WTC11 (cell line): Measurements from ENCODE around the gene KIR2DL4. TPM values are rescaled to one million over a fixed set of nuclear protein-coding genes. Genes with fewer than 3 reads are reported as not detected.
"Not testable (repeated sequence)": the region's sequence is repeated elsewhere in the genome, so short reads cannot be mapped to it uniquely, and the experiment has no call there.

ENCODE experiments used
- ATAC-seq: fragments of 200-7000 bp; cut with Tn5 transposase; 2 replicates; pipeline ENCODE4 v1.10.0; 2021; ENCODE audit warnings: mild to moderate bottlenecking, moderate library complexity
- CTCF ChIA-PET: fragments of 300-600 bp; sonication (Branson Sonifier 250); formaldehyde crosslinking; loops from one replicate; lab custom pipeline; 2021; ENCODE audit warnings: antibody characterized with exemption; lab: Charles Lee
- POLR2A ChIA-PET: fragments of 350-600 bp; sonication (Branson Sonifier 250); formaldehyde crosslinking; loops from one replicate; lab custom pipeline; 2021; ENCODE audit warnings: antibody characterized with exemption; lab: Charles Lee
- DNase-seq: peaks from one replicate; pipeline ENCODE4 v3.0.0; 2021; ENCODE audit warnings: low spot score
- H3K27ac Mint-ChIP-seq: 2 replicates; pipeline ENCODE4 v1.8.0; 2021; ENCODE audit warnings: mixed read lengths
- H3K27me3 Mint-ChIP-seq: 2 replicates; pipeline ENCODE4 v1.8.0; 2021; ENCODE audit warnings: low read depth, mild to moderate bottlenecking, moderate library complexity, mixed read lengths
- H3K36me3 Mint-ChIP-seq: 2 replicates; pipeline ENCODE4 v1.8.0; 2021; ENCODE audit warnings: mixed read lengths
- H3K4me1 Mint-ChIP-seq: 2 replicates; pipeline ENCODE4 v1.8.0; 2022; ENCODE audit warnings: mixed read lengths
- H3K4me3 Mint-ChIP-seq: 2 replicates; pipeline ENCODE4 v1.8.0; 2021; ENCODE audit warnings: mild to moderate bottlenecking, moderate library complexity, mixed read lengths
- H3K9me3 Mint-ChIP-seq: 2 replicates; pipeline ENCODE4 v1.8.0; 2021; ENCODE audit warnings: mixed read lengths
- CREB1 ChIP-seq: sonication (generic); formaldehyde crosslinking; IDR thresholded peaks from 2 replicates; pipeline ENCODE4 v1.8.0; 2023; ENCODE audit warnings: mild to moderate bottlenecking, missing genetic modification reagents
- MYBL2 ChIP-seq: sonication (generic); formaldehyde crosslinking; IDR thresholded peaks from 2 replicates; pipeline ENCODE4 v1.8.1; 2023; ENCODE audit warnings: mild to moderate bottlenecking, moderate library complexity, missing genetic modification reagents
- NR1H2 ChIP-seq: sonication (generic); formaldehyde crosslinking; IDR thresholded peaks from 2 replicates; pipeline ENCODE4 v1.9.0; 2021; ENCODE audit warnings: mild to moderate bottlenecking, moderate library complexity, missing genetic modification reagents
- USF1 ChIP-seq: sonication (generic); formaldehyde crosslinking; IDR thresholded peaks from 2 replicates; pipeline ENCODE4 v1.8.0; 2022; ENCODE audit warnings: mild to moderate bottlenecking, missing genetic modification reagents
- total RNA-seq: library from RNA; stranded (reverse); gene quantifications from 3 replicates; pipeline ENCODE4 v1.2.3, GENCODE V29; 2021
- TF ChIP-seq, protein P1 (sequence below): fragments of 250-450 bp; sonication (Bioruptor Pico); IDR thresholded peaks from 2 replicates; pipeline ENCODE4 v2.1.2; 2022; ENCODE audit warnings: mild to moderate bottlenecking, moderate library complexity
- TF ChIP-seq, protein P2 (sequence below): sonication (generic); formaldehyde crosslinking; IDR thresholded peaks from 2 replicates; pipeline ENCODE4 v1.8.0; 2023; ENCODE audit warnings: missing genetic modification reagents

Gene KIR2DL4
- total RNA-seq, 1 experiment from 2014 or later, result not detected

DNA sequence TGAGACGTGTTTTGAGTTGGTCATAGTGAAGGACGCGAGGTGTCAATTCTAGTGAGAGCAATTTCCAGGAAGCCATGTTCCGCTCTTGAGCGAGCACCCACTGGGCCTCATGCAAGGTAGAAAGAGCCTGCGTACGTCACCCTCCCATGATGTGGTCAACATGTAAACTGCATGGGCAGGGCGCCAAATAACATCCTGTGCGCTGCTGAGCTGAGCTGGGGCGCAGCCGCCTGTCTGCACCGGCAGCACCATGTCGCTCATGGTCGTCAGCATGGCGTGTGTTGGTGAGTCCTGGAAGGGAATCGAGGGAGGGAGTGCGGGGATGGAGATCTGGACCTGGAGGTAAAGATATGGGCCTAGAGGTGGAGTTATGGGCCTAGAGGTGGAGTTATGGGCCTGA lies 12.8 kb downstream of the KIR2DL4 start, which contains the start of gene KIR3DL1:
Gene KIR3DL1 (plus strand): TSS at position 218 of the 400 bp plus-strand sequence.
- Mint-ChIP-seq H3K27me3 (peaks cover 24% of the 10 kb centered on the region), H3K36me3 (peaks cover 76% of the 10 kb centered on the region), H3K9me3 (peaks cover 97% of the 10 kb centered on the region)
- CTCF ChIA-PET, H3K27ac Mint-ChIP-seq, POLR2A ChIA-PET, DNase-seq, ATAC-seq, H3K4me3 Mint-ChIP-seq, H3K4me1 Mint-ChIP-seq: not testable (repeated sequence)

DNA sequence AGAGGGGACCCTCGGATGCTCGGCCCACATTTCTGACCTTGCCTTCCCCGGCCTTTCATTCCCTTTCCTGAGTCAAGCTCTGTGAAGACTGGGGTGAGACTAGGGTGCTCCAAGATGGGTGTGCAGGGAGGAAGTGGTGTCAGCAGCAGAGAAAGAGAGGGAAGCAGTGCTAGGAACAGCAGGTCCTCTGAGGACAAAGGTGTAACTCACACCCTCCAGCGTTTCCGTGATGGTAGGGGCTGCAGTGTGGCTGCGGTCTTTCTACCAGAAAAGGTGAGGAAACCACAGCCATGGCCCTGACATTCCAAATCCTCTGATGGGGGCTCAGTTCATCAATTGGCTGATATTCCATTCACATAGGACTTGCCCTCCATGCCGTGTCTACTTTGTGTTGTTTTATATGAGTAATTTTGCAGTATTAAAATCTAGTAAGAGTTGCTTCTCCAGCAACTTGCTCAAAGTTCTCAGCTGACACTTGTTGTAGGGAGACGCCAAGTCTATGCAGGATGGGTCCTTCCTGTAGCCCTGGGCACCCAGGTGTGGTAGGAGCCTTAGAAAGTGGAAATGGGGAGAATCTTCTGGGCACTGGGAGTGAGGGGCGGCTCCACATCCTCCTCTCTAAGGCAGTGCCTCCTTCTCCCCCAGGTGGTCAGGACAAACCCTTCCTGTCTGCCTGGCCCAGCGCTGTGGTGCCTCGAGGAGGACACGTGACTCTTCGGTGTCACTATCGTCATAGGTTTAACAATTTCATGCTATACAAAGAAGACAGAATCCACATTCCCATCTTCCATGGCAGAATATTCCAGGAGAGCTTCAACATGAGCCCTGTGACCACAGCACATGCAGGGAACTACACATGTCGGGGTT lies 14.5 kb downstream of the KIR2DL4 start:
- H3K36me3 Mint-ChIP-seq, result peaks cover 67% of the 10 kb centered on the region
- TF ChIP-seq NR1H2 (CRISPR knock-in tag) (no peak), MYBL2 (CRISPR knock-in tag) (no peak), USF1 (CRISPR knock-in tag) (no peak), CREB1 (CRISPR knock-in tag) (no peak)
- TF ChIP-seq, protein P1, sequence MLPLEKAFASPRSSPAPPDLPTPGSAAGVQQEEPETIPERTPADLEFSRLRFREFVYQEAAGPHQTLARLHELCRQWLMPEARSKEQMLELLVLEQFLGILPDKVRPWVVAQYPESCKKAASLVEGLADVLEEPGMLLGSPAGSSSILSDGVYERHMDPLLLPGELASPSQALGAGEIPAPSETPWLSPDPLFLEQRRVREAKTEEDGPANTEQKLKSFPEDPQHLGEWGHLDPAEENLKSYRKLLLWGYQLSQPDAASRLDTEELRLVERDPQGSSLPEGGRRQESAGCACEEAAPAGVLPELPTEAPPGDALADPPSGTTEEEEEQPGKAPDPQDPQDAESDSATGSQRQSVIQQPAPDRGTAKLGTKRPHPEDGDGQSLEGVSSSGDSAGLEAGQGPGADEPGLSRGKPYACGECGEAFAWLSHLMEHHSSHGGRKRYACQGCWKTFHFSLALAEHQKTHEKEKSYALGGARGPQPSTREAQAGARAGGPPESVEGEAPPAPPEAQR, result no peak
- TF ChIP-seq, protein P2, sequence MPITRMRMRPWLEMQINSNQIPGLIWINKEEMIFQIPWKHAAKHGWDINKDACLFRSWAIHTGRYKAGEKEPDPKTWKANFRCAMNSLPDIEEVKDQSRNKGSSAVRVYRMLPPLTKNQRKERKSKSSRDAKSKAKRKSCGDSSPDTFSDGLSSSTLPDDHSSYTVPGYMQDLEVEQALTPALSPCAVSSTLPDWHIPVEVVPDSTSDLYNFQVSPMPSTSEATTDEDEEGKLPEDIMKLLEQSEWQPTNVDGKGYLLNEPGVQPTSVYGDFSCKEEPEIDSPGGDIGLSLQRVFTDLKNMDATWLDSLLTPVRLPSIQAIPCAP (CRISPR knock-in tag), result no peak
- TF ChIP-seq, all 79 proteins: peak for 0
- Mint-ChIP-seq H3K9me3 (peaks cover 96% of the 10 kb centered on the region), H3K27ac (no peak overlapping the region), H3K4me3 (no peak overlapping the region), H3K27me3 (peaks cover 15% of the 10 kb centered on the region), H3K4me1 (no peaks in the 10 kb centered on the region)
- ChIA-PET CTCF (no interaction called here), POLR2A (no interaction called here)
- no peak for DNase-seq
- no peak for ATAC-seq

GRCh38 chr19:54824416-54824815 lies 21.0 kb downstream of the KIR2DL4 start:
- Mint-ChIP-seq H3K9me3 (peaks cover 83% of the 10 kb centered on the region), H3K36me3 (peaks cover 42% of the 10 kb centered on the region), H3K27me3 (peaks cover 10% of the 10 kb centered on the region)
- H3K27ac Mint-ChIP-seq, DNase-seq, H3K4me1 Mint-ChIP-seq, CTCF ChIA-PET, POLR2A ChIA-PET, H3K4me3 Mint-ChIP-seq, ATAC-seq: not testable (repeated sequence)

DNA sequence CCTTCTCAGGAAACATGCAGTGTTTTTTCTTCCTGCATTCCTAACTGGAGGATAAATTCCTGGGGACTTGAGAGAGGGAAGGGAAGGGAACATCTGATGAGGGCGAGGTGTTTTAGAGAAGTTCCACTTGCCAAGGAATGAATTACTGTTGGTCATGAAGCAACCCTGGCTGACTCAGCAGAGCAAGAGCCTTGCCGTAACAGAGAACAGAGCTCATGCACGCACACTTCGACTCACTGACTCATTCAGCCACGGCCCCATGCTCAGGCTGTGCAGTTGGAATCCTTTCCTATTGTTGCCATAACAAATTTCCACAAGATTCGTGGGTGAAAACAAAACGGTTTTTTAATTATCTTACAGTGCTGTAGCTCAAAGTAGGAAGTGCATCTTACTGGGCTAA lies 21.9 kb downstream of the KIR2DL4 start:
- CTCF ChIA-PET, DNase-seq, ATAC-seq, POLR2A ChIA-PET, H3K27ac Mint-ChIP-seq, H3K4me1 Mint-ChIP-seq, H3K4me3 Mint-ChIP-seq: not testable (repeated sequence)
- Mint-ChIP-seq H3K36me3 (peaks cover 41% of the 10 kb centered on the region), H3K27me3 (peaks cover 16% of the 10 kb centered on the region), H3K9me3 (peaks cover 80% of the 10 kb centered on the region)

GRCh38 chr19:54828064-54828463 lies 24.7 kb downstream of the KIR2DL4 start:
- POLR2A ChIA-PET, H3K4me3 Mint-ChIP-seq, DNase-seq, ATAC-seq, CTCF ChIA-PET, H3K27ac Mint-ChIP-seq, H3K4me1 Mint-ChIP-seq: not testable (repeated sequence)
- Mint-ChIP-seq H3K9me3 (peaks cover 76% of the 10 kb centered on the region), H3K27me3 (peaks cover 20% of the 10 kb centered on the region), H3K36me3 (peaks cover 47% of the 10 kb centered on the region)

DNA sequence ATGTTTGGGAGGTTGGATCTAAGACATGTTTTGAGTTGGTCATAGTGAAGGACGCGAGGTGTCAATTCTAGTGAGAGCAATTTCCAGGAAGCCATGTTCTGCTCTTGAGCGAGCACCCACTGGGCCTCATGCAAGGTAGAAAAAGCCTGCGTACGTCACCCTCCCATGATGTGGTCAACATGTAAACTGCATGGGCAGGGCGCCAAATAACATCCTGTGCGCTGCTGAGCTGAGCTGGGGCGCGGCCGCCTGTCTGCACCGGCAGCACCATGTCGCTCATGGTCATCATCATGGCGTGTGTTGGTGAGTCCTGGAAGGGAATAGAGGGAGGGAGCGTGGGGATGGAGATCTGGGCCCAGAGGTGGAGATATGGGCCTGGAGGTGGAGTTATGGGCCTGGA lies 29.1 kb downstream of the KIR2DL4 start, which contains the start of gene KIR2DS4:
Gene KIR2DS4 (plus strand): TSS at position 181 of the 400 bp plus-strand sequence.
- Mint-ChIP-seq H3K27me3 (peaks cover 13% of the 10 kb centered on the region), H3K9me3 (peaks cover 73% of the 10 kb centered on the region), H3K36me3 (peaks cover 45% of the 10 kb centered on the region)
- POLR2A ChIA-PET, H3K4me3 Mint-ChIP-seq, CTCF ChIA-PET, H3K4me1 Mint-ChIP-seq, ATAC-seq, DNase-seq, H3K27ac Mint-ChIP-seq: not testable (repeated sequence)

GRCh38 chr19:54835126-54835525 lies 31.7 kb downstream of the KIR2DL4 start:
- DNase-seq, ATAC-seq, H3K4me1 Mint-ChIP-seq, CTCF ChIA-PET, POLR2A ChIA-PET, H3K27me3 Mint-ChIP-seq, H3K4me3 Mint-ChIP-seq, H3K27ac Mint-ChIP-seq: not testable (repeated sequence)
- Mint-ChIP-seq H3K36me3 (peaks cover 46% of the 10 kb centered on the region), H3K9me3 (peaks cover 68% of the 10 kb centered on the region)

- peaks cover 32% of the 10 kb centered on the region for H3K36me3 Mint-ChIP-seq
- peaks cover 60% of the 10 kb centered on the region for H3K9me3 Mint-ChIP-seq
- DNase-seq, H3K27ac Mint-ChIP-seq, H3K4me1 Mint-ChIP-seq, POLR2A ChIA-PET, ATAC-seq, H3K4me3 Mint-ChIP-seq, CTCF ChIA-PET, H3K27me3 Mint-ChIP-seq: not testable (repeated sequence)
These were observed 34.1 kb downstream of the KIR2DL4 start for GRCh38 chr19:54837522-54837921.

DNA sequence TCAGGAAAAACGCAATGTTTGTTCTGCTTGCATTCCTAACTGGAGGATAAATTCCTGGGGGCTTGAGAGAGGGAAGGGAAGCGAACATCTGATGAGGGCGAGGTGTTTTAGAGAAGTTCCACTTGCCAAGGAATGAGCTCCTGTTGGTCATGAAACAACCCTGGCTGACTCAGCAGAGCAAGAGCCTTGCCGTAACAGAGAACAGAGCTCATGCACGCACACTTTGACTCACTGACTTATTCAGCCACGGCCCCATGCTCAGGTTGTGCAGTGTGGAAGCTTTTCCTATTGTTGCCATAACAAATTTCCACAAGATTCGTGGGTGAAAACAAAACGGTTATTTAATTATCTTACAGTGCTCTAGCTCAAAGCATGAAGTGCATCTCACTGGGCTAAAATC lies 39.8 kb downstream of the KIR2DL4 start:
- peaks cover 28% of the 10 kb centered on the region for H3K27me3 Mint-ChIP-seq
- H3K4me1 Mint-ChIP-seq, H3K4me3 Mint-ChIP-seq, POLR2A ChIA-PET, CTCF ChIA-PET, ATAC-seq, DNase-seq, H3K27ac Mint-ChIP-seq: not testable (repeated sequence)
- peaks cover 38% of the 10 kb centered on the region for H3K36me3 Mint-ChIP-seq
- H3K9me3 Mint-ChIP-seq, result peaks cover 66% of the 10 kb centered on the region
